SU-DHL-6 (cell line): ENCODE results near the gene ARHGAP28.

Source experiments
- H2AFZ ChIP-seq: fragments of 200-600 bp; sonication (generic); 2 replicates; pipeline ENCODE4 v1.6.1; 2014; ENCODE audit warnings: low read depth, mild to moderate bottlenecking, moderate library complexity, mixed read lengths, antibody characterized with exemption, low read length; ENCODE audit not compliant: severe bottlenecking
- H3F3A ChIP-seq: fragments of 200-600 bp; shearing (Covaris generic); 2 replicates; pipeline ENCODE4 v1.6.0; 2016; ENCODE audit warnings: antibody characterized with exemption, mild to moderate bottlenecking; ENCODE audit not compliant: insufficient read depth
- H3K27ac ChIP-seq: fragments of 200-600 bp; sonication (generic); 2 replicates; pipeline ENCODE4 v1.5.1; 2016; ENCODE audit warnings: low read depth, mild to moderate bottlenecking, low read length, moderate library complexity, mixed read lengths
- H3K27me3 ChIP-seq: fragments of 200-600 bp; sonication (generic), shearing (Covaris generic); 2 replicates; pipeline ENCODE4 v1.6.0; 2014; ENCODE audit warnings: mild to moderate bottlenecking, low read length
- H3K36me3 ChIP-seq: fragments of 200-600 bp; sonication (generic); 2 replicates; pipeline ENCODE4 v1.6.1; 2014; ENCODE audit warnings: mild to moderate bottlenecking, low read length, mixed read lengths
- H3K4me2 ChIP-seq: fragments of 300-600, 200-600 bp; shearing (Covaris generic), sonication (generic); 2 replicates; pipeline ENCODE4 v1.6.0; 2014; ENCODE audit warnings: low read length, low read depth, mild to moderate bottlenecking; ENCODE audit not compliant: poor library complexity, severe bottlenecking
- H3K4me3 ChIP-seq: fragments of 200-600 bp; sonication (generic); 2 replicates; pipeline ENCODE4 v1.5.1; 2014; ENCODE audit warnings: antibody characterized with exemption, low read length, mild to moderate bottlenecking, mixed read lengths; ENCODE audit not compliant: insufficient read depth, poor library complexity, severe bottlenecking
- H3K79me2 ChIP-seq: fragments of 200-600 bp; sonication (generic); 2 replicates; pipeline ENCODE4 v1.6.1; 2014; ENCODE audit warnings: mild to moderate bottlenecking, low read length, moderate library complexity; ENCODE audit not compliant: insufficient read depth
- H3K9ac ChIP-seq: fragments of 200-600 bp; sonication (generic); 2 replicates; pipeline ENCODE4 v1.7.0; 2014; ENCODE audit warnings: mild to moderate bottlenecking, low read length
- H3K9me2 ChIP-seq: fragments of 200-600 bp; sonication (generic); replicated peaks from 2 replicates; pipeline ENCODE4 v1.6.1; 2014; ENCODE audit warnings: low read length; ENCODE audit not compliant: insufficient read depth
- H3K9me3 ChIP-seq: fragments of 200-600 bp; sonication (generic); 2 replicates; pipeline ENCODE4 v1.6.1; 2014; ENCODE audit warnings: low read length, mixed read lengths; ENCODE audit not compliant: insufficient read depth
- H4K20me1 ChIP-seq: fragments of 200-600 bp; sonication (generic); 2 replicates; pipeline ENCODE4 v1.6.1; 2014; ENCODE audit warnings: low read depth, mild to moderate bottlenecking, antibody characterized with exemption, low read length, moderate library complexity, mixed read lengths
- CTCF ChIP-seq: fragments of 200-600 bp; sonication (generic); IDR thresholded peaks from one replicate; pipeline ENCODE4 v1.5.1; 2017; ENCODE audit warnings: antibody characterized with exemption, mild to moderate bottlenecking, low read length, moderate library complexity; ENCODE audit not compliant: insufficient read depth, poor library complexity, severe bottlenecking
- EZH2phosphoT487 ChIP-seq: fragments of 200-600 bp; sonication (generic), shearing (Covaris generic); conservative IDR thresholded peaks from 2 replicates; pipeline ENCODE4 v1.6.1; 2018; ENCODE audit warnings: mild to moderate bottlenecking, antibody characterized with exemption, low read length, moderate library complexity, mixed read lengths

The ARHGAP28 gene

DNA sequence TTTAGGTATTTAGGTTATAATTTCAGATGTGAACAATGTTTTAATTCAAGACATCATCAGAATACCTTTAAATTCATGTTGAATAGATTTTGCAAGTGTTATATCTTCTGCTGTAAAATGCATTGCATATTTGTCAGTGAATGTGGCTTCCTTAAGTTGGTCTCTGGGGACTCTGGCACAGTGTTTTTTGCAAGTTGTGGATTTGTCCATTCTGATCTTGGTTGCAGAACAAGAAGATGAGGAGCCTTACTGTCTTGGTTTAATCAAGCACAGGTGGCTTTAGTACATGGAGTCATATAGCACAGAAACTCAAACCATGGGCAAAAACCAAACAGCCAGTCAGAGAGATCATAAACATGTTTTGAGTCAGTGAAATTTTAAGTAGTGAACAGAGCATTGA, 135.7 kb downstream of the ARHGAP28 start:
- H3K79me2 ChIP-seq: no peaks in the 10 kb centered on the region
- H3K27me3 ChIP-seq: no peaks in the 10 kb centered on the region
- no peaks in the 10 kb centered on the region for H3F3A ChIP-seq
- H3K4me3 ChIP-seq: no peak overlapping the region
- H3K9me3 ChIP-seq: no peaks in the 10 kb centered on the region
- H3K9ac ChIP-seq: no peak overlapping the region
- TF ChIP-seq EZH2phosphoT487: no peak
- no peak for TF ChIP-seq CTCF
- H3K4me2 ChIP-seq: no peak overlapping the region
- no peak overlapping the region for H3K27ac ChIP-seq
- H3K9me2 ChIP-seq: no peaks in the 10 kb centered on the region
- H4K20me1 ChIP-seq: no peaks in the 10 kb centered on the region
- H3K36me3 ChIP-seq: no peaks in the 10 kb centered on the region
- H2AFZ ChIP-seq: no peak overlapping the region

DNA sequence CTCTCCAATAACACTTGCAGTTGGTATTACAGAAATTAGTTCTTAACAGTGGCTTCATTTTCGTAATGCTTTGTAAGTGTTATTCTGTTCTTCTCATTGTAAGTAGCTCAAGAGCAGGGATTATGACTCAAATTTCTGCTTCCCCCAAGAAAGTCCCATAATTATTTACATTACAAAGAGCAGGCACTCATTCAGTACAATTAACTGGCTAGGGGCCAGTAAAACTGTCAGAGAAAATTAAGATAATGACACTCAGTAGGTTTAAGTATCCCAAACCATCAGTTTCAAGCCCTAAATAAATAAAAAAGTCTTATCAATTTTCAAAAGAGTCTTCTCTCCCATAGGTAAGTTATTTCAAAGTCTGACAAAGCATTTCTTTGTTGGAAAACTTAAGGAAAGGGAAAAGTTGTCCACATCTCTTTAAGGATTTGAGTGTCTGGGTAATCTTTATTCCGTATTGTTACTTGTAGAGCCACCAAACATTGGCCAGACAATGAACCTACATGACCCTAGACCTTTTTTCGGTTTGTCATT, 137.1 kb downstream of the ARHGAP28 start:
- H3K4me2 ChIP-seq: no peak overlapping the region
- H3F3A ChIP-seq: no peaks in the 10 kb centered on the region
- H3K9ac ChIP-seq: no peak overlapping the region
- no peaks in the 10 kb centered on the region for H3K9me3 ChIP-seq
- no peak overlapping the region for H3K27ac ChIP-seq
- no peak overlapping the region for H3K4me3 ChIP-seq
- H3K79me2 ChIP-seq: no peaks in the 10 kb centered on the region
- no peaks in the 10 kb centered on the region for H3K36me3 ChIP-seq
- TF ChIP-seq CTCF (no peak), EZH2phosphoT487 (no peak)
- H3K27me3 ChIP-seq: no peaks in the 10 kb centered on the region
- no peak overlapping the region for H2AFZ ChIP-seq
- H4K20me1 ChIP-seq: no peaks in the 10 kb centered on the region
- no peaks in the 10 kb centered on the region for H3K9me2 ChIP-seq

- Histone ChIP-seq H3K27ac (no peak overlapping the region), H3K9ac (no peak overlapping the region), H2AFZ (no peak overlapping the region)
Measured at GRCh38 chr18:6868033-6868432, 138.5 kb downstream of the ARHGAP28 start.

More at GRCh38 chr18:6868033-6868432, 138.5 kb downstream of the ARHGAP28 start:
- H3K27me3 ChIP-seq: no peaks in the 10 kb centered on the region
- no peaks in the 10 kb centered on the region for H3K79me2 ChIP-seq
- no peaks in the 10 kb centered on the region for H3K9me2 ChIP-seq
- no peaks in the 10 kb centered on the region for H4K20me1 ChIP-seq
- H3K36me3 ChIP-seq: no peaks in the 10 kb centered on the region
- no peak overlapping the region for H3K4me2 ChIP-seq
- no peaks in the 10 kb centered on the region for H3K9me3 ChIP-seq
- no peak overlapping the region for H3K4me3 ChIP-seq
- no peak for TF ChIP-seq EZH2phosphoT487
- no peak for TF ChIP-seq CTCF
- H3F3A ChIP-seq: no peaks in the 10 kb centered on the region
